Stomach (tissue), 9 donors: ENCODE data around the gene TTLL3. TPM values are rescaled to one million over a fixed set of nuclear protein-coding genes. Genes with fewer than 3 reads are reported as not detected.

Experiments used
- DNase-seq, 2 donors: peaks; one replicate each; pipeline versions ENCODE4 v3.0.0 to v3.0.0-alpha.2; 2013 to 2019
- H3K27ac ChIP-seq, 5 donors: fragments of 200-600 bp in 4 of 5; sonication (generic) in 4 of 5; one replicate each; pipeline ENCODE4 v1.5.1; 2013 to 2019; ENCODE audit warnings: mild to moderate bottlenecking in 1 of 5, moderate library complexity in 1 of 5
- H3K27me3 ChIP-seq, 3 donors: fragments of 200-600 bp; sonication (generic); one replicate each; pipeline ENCODE4 v1.5.1; 2017 to 2019; ENCODE audit warnings: mixed run types in 1 of 3
- H3K36me3 ChIP-seq, 4 donors: fragments of 200-600 bp; sonication (generic); 1 replicate in 3 of 4; 2 replicates in 1 of 4; pipeline ENCODE4 v1.5.1; 2016 to 2019
- H3K4me1 ChIP-seq, 4 donors: fragments of 200-600 bp; sonication (generic); one replicate each; pipeline ENCODE4 v1.5.1; 2016 to 2019
- H3K4me3 ChIP-seq, 4 donors: fragments of 200-600 bp; sonication (generic) in 3 of 4; one replicate each; pipeline ENCODE4 v1.5.1; 2016 to 2019; ENCODE audit warnings: mild to moderate bottlenecking in 1 of 4
- H3K9me3 ChIP-seq, 4 donors: fragments of 200-600 bp; sonication (generic); one replicate each; pipeline ENCODE4 v1.5.1; 2016 to 2019
- CTCF ChIP-seq, 7 experiments: fragments of 450-650 bp in 4 of 7; fragments of 200-600 bp in 3 of 7; sonication (generic) in 3 of 7; IDR thresholded peaks; one replicate each; pipeline ENCODE4 v1.5.1; 2016 to 2019; ENCODE audit warnings: antibody characterized with exemption in 7 of 7, control low read depth in 2 of 7, mild to moderate bottlenecking in 1 of 7
- EP300 ChIP-seq: sonication (generic); formaldehyde crosslinking; IDR thresholded peaks from one replicate; pipeline ENCODE4 v1.6.1; 2017; ENCODE audit warnings: antibody characterized with exemption
- POLR2A ChIP-seq, 4 donors: fragments of 450-650 bp; IDR thresholded peaks; one replicate each; pipeline ENCODE4 v1.6.1; 2016; ENCODE audit warnings: antibody characterized with exemption in 4 of 4, control low read depth in 2 of 4, mild to moderate bottlenecking in 1 of 4, moderate library complexity in 1 of 4
- POLR2AphosphoS5 ChIP-seq, 3 donors: sonication (generic); formaldehyde crosslinking; IDR thresholded peaks; one replicate each; pipeline ENCODE4 v1.6.1; 2016; ENCODE audit warnings: antibody characterized with exemption in 3 of 3
- WGBS, 5 donors: extraction: QIAGEN DNeasy Blood & Tissue Kit in 3 of 5; methylation state at CpG; one replicate each; pipeline versions ENCODE4 v1.1.5 to v1.1.7; 2013 to 2018; 5-methylcytosine and 5-hydroxymethylcytosine counted together
- intact Hi-C: fragments of 100-400 bp; cut with DNase I; formaldehyde crosslinking; loops from one replicate; pipeline ENCODE4 v1.15.1; 2023; ENCODE audit warnings: low total_unique reads
- polyA plus RNA-seq, 3 donors: library from polyadenylated mRNA; stranded (reverse); fragments of 200-250 nt; gene quantifications; one replicate each; pipeline ENCODE4 v1.2.3, GENCODE V29; 2013
- total RNA-seq, 5 donors: library from RNA; depleted of rRNA; stranded (reverse); fragments of >200 nt; gene quantifications; one replicate each; pipeline versions ENCODE4 v1.1.0 to v1.2.3, GENCODE V29; 2014 to 2016
- donor health status: healthy with polysubstance abuse.
- donor health status: Bipolar disorder and iron deficiency.
- donor health status: healthy.

Gene TTLL3
- total and polyA plus RNA-seq, 8 donors, result 6.7 to 593 (median 77.4) TPM

GRCh38 chr3:9884555-9885165, 74.6 kb downstream of the TTLL3 start:
- TF ChIP-seq POLR2A (IDR thresholded peaks at IDR 0.05) (no peak), EP300 (no peak), CTCF (IDR thresholded peaks at IDR 0.05) (no peak), POLR2AphosphoS5 (IDR thresholded peaks at IDR 0.05) (no peak)
- H3K27me3 ChIP-seq, result no peaks in the 10 kb centered on the region
- 73 to 86% (median 81%) methylated on average over 11 of the region's 11 CpGs for WGBS, 5 donors
- no peaks in the 10 kb centered on the region for H3K9me3 ChIP-seq
- H3K4me1 ChIP-seq, result peaks cover 0 to under 1% (median 0%) of the 10 kb centered on the region in 4 donors
- no peak overlapping the region for H3K27ac ChIP-seq
- intact Hi-C loops, result no loop called here
- H3K36me3 ChIP-seq, result no peaks in the 10 kb centered on the region
- H3K4me3 ChIP-seq, result no peak overlapping the region
- DNase-seq, result peak in 1 of 2 donors; percentile 38

Other genes starting within 250 kb of the TTLL3 start
- 100 to 1,000 TPM in 1 of 5 donors, 10 to 100 TPM in 3, under 1 TPM in 1; 0.58 to 103 (median 35.2) TPM for gene MTMR14, start 160.8 kb upstream of the TTLL3 start, total RNA-seq
- gene MTMR14, start 160.8 kb upstream of the TTLL3 start, polyA plus RNA-seq, result 10 to 100 TPM; 18.6 to 30.7 (median 22.9) TPM
- gene CPNE9, start 106.4 kb upstream of the TTLL3 start, total RNA-seq, result not detected
- under 1 TPM in 2 of 3 donors, not detected in 1; 0.10 to 0.19 TPM for gene CPNE9, start 106.4 kb upstream of the TTLL3 start, polyA plus RNA-seq
- gene BRPF1, start 78.5 kb upstream of the TTLL3 start, total RNA-seq, result 10 to 100 TPM in 4 of 5 donors, 1 to 10 TPM in 1; 7.5 to 53.6 (median 15.1) TPM
- 1 to 10 TPM; 4.1 to 5.6 (median 4.6) TPM for gene BRPF1, start 78.5 kb upstream of the TTLL3 start, polyA plus RNA-seq
- gene OGG1, start 60.3 kb upstream of the TTLL3 start, total RNA-seq, result 10 to 100 TPM in 4 of 5 donors, 1 to 10 TPM in 1; 7.6 to 54.5 (median 22.0) TPM
- gene OGG1, start 60.3 kb upstream of the TTLL3 start, polyA plus RNA-seq, result 10 to 100 TPM; 12.4 to 20.0 (median 15.1) TPM
- 10 to 100 TPM; 14.3 to 61.1 (median 27.4) TPM for gene CAMK1, start 40.3 kb upstream of the TTLL3 start, total RNA-seq
- 10 to 100 TPM; 22.9 to 37.2 (median 23.2) TPM for gene CAMK1, start 40.3 kb upstream of the TTLL3 start, polyA plus RNA-seq
- gene TADA3, start 17.8 kb upstream of the TTLL3 start, total RNA-seq, result 10 to 100 TPM; 29.2 to 62.6 (median 31.2) TPM
- gene TADA3, start 17.8 kb upstream of the TTLL3 start, polyA plus RNA-seq, result 10 to 100 TPM; 36.4 to 62.0 (median 61.0) TPM
- gene ARPC4, start 17.2 kb upstream of the TTLL3 start, total RNA-seq, result 100 to 1,000 TPM in 3 of 5 donors, 10 to 100 TPM in 2; 45.5 to 173 (median 129) TPM
- gene ARPC4, start 17.2 kb upstream of the TTLL3 start, polyA plus RNA-seq, result 100 to 1,000 TPM in 2 of 3 donors, 10 to 100 TPM in 1; 69.4 to 180 (median 117) TPM
- gene RPUSD3, start 33.7 kb downstream of the TTLL3 start, total RNA-seq, result 10 to 100 TPM in 4 of 5 donors, 1 to 10 TPM in 1; 6.4 to 62.9 (median 19.3) TPM
- 10 to 100 TPM; 28.0 to 30.9 (median 30.5) TPM for gene RPUSD3, start 33.7 kb downstream of the TTLL3 start, polyA plus RNA-seq
- 1 to 10 TPM in 3 of 5 donors, not detected in 2; 1.5 to 3.3 (median 2.3) TPM for gene CIDEC, start 70.0 kb downstream of the TTLL3 start, total RNA-seq
- 10 to 100 TPM in 1 of 3 donors, 1 to 10 TPM in 1, under 1 TPM in 1; 0.63 to 21.4 (median 1.7) TPM for gene CIDEC, start 70.0 kb downstream of the TTLL3 start, polyA plus RNA-seq
- 10 to 100 TPM in 3 of 5 donors, 1 to 10 TPM in 1, not detected in 1; 9.4 to 28.4 (median 20.7) TPM for gene JAGN1, start 80.3 kb downstream of the TTLL3 start, total RNA-seq
- 10 to 100 TPM; 26.5 to 56.6 (median 37.7) TPM for gene JAGN1, start 80.3 kb downstream of the TTLL3 start, polyA plus RNA-seq
- 100 to 1,000 TPM in 2 of 5 donors, 10 to 100 TPM in 3; 11.4 to 301 (median 60.1) TPM for gene IL17RE, start 92.6 kb downstream of the TTLL3 start, total RNA-seq
- 10 to 100 TPM; 10.3 to 22.0 (median 13.0) TPM for gene IL17RE, start 92.6 kb downstream of the TTLL3 start, polyA plus RNA-seq
- 100 to 1,000 TPM in 3 of 5 donors, 10 to 100 TPM in 2; 20.1 to 284 (median 111) TPM for gene IL17RC, start 106.8 kb downstream of the TTLL3 start, total RNA-seq
- 10 to 100 TPM; 24.2 to 40.6 (median 25.5) TPM for gene IL17RC, start 106.8 kb downstream of the TTLL3 start, polyA plus RNA-seq
- gene CRELD1, start 123.6 kb downstream of the TTLL3 start, total RNA-seq, result 10 to 100 TPM in 4 of 5 donors, 1 to 10 TPM in 1; 6.2 to 71.5 (median 23.9) TPM
- gene CRELD1, start 123.6 kb downstream of the TTLL3 start, polyA plus RNA-seq, result 10 to 100 TPM in 2 of 3 donors, 1 to 10 TPM in 1; 7.5 to 52.3 (median 21.6) TPM
- gene PRRT3, start 142.1 kb downstream of the TTLL3 start, total RNA-seq, result 10 to 100 TPM in 1 of 5 donors, 1 to 10 TPM in 2, under 1 TPM in 2; 0.58 to 31.6 (median 5.4) TPM
- gene PRRT3, start 142.1 kb downstream of the TTLL3 start, polyA plus RNA-seq, result under 1 TPM; 0.44 to 0.92 (median 0.80) TPM
- 10 to 100 TPM; 10.5 to 71.0 (median 34.1) TPM for gene EMC3, start 176.6 kb downstream of the TTLL3 start, total RNA-seq
- 10 to 100 TPM; 32.2 to 54.4 (median 38.3) TPM for gene EMC3, start 176.6 kb downstream of the TTLL3 start, polyA plus RNA-seq
- 10 to 100 TPM in 1 of 5 donors, 1 to 10 TPM in 4; 1.3 to 21.1 (median 6.1) TPM for gene FANCD2, start 216.2 kb downstream of the TTLL3 start, total RNA-seq
- 1 to 10 TPM in 2 of 3 donors, under 1 TPM in 1; 0.61 to 6.3 (median 5.3) TPM for gene FANCD2, start 216.2 kb downstream of the TTLL3 start, polyA plus RNA-seq